ENCODE measurements around the gene F2.

- TF ChIP-seq, protein P1, sequence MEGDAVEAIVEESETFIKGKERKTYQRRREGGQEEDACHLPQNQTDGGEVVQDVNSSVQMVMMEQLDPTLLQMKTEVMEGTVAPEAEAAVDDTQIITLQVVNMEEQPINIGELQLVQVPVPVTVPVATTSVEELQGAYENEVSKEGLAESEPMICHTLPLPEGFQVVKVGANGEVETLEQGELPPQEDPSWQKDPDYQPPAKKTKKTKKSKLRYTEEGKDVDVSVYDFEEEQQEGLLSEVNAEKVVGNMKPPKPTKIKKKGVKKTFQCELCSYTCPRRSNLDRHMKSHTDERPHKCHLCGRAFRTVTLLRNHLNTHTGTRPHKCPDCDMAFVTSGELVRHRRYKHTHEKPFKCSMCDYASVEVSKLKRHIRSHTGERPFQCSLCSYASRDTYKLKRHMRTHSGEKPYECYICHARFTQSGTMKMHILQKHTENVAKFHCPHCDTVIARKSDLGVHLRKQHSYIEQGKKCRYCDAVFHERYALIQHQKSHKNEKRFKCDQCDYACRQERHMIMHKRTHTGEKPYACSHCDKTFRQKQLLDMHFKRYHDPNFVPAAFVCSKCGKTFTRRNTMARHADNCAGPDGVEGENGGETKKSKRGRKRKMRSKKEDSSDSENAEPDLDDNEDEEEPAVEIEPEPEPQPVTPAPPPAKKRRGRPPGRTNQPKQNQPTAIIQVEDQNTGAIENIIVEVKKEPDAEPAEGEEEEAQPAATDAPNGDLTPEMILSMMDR (IDR thresholded peaks at IDR 0.05), result no peak
- TF ChIP-seq POLR2A (IDR thresholded peaks at IDR 0.05; ENCODE audit: low read depth), result no peak
Observed at GRCh38 chr11:46736615-46737014, 17.6 kb downstream of the F2 start.
